Cardiac muscle cell (in vitro differentiated cells and primary cell): ENCODE results near the gene SUPT6H. TPM values are rescaled to one million over a fixed set of nuclear protein-coding genes. Genes with fewer than 3 reads are reported as not detected.

Source experiments
- DNase-seq, 2 donors: peaks; one replicate each; pipeline versions ENCODE4 v3.0.0 to v3.0.0-alpha.2; 2010 to 2017; ENCODE audit warnings: low read depth in 1 of 2, low spot score in 1 of 2
- H3K27ac ChIP-seq: fragments of 200-600 bp; sonication (generic); 2 replicates; pipeline ENCODE4 v1.5.1; 2016
- H3K27me3 ChIP-seq: fragments of 200-600 bp; sonication (generic); 2 replicates; pipeline ENCODE4 v1.6.0; 2016; ENCODE audit warnings: control low read depth
- H3K36me3 ChIP-seq: fragments of 200-600 bp; sonication (generic); 2 replicates; pipeline ENCODE4 v1.5.1; 2016; ENCODE audit warnings: control low read depth
- H3K4me1 ChIP-seq: fragments of 200-600 bp; sonication (generic); 2 replicates; pipeline ENCODE4 v1.8.1; 2017; ENCODE audit warnings: low read depth, mild to moderate bottlenecking, mixed run types
- H3K4me3 ChIP-seq: fragments of 200-600 bp; sonication (generic); 2 replicates; pipeline ENCODE4 v1.5.1; 2016; ENCODE audit warnings: mild to moderate bottlenecking
- H3K9me3 ChIP-seq: fragments of 200-600 bp; sonication (generic); 2 replicates; pipeline ENCODE4 v1.5.1; 2017; ENCODE audit warnings: low read depth, mild to moderate bottlenecking, control low read depth
- polyA plus RNA-seq: library from polyadenylated mRNA; unstranded; fragments of >200 nt; fragmentation: Nextera tagmentation; extraction: Ambion mirVana; gene quantifications from 2 replicates; pipeline ENCODE4 v1.2.1, GENCODE V29; 2016
- total RNA-seq: library from RNA; depleted of rRNA; stranded (reverse); fragments of >200 nt; gene quantifications from 2 replicates; pipeline ENCODE4 v1.2.3, GENCODE V29; 2016
- TF ChIP-seq, protein P1 (sequence below): IDR thresholded peaks from 2 replicates; pipeline ENCODE4 v1.5.1; 2012; ENCODE audit warnings: low read depth, mild to moderate bottlenecking, low read length

SUPT6H gene
- total and polyA plus RNA-seq, 2 experiments from 2014 or later = 29.7 to 67.8 TPM

DNA sequence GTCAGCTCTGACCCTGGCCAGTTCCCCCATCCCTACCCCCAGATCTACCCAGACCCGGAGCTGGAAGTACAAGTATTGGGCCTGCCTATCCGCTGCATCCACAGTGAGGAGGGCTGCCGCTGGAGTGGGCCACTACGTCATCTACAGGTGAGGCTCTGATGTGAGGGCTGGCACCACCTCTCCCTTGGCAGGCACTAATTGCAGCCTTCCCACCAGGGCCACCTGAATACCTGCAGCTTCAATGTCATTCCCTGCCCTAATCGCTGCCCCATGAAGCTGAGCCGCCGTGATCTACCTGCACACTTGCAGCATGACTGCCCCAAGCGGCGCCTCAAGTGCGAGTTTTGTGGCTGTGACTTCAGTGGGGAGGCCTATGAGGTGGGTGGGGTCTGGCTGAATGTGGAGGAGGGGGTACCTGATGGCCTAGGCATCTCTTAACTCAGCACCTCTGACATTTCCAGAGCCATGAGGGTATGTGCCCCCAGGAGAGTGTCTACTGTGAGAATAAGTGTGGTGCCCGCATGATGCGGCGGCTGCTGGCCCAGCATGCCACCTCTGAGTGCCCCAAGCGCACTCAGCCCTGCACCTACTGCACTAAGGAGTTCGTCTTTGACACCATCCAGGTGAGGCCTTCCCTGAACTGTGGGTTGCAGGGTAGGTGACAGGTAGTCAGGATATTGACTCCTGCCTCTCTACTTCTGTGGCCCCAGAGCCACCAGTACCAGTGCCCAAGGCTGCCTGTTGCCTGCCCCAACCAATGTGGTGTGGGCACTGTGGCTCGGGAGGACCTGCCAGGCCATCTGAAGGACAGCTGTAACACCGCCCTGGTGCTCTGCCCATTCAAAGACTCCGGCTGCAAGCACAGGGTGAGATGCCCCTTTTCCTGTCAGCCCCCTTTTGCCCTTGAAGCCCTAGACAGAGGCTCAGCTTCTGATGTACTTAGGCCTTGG is 86.1 kb downstream of the SUPT6H start:
- H3K4me3 ChIP-seq = no peak overlapping the region

DNA sequence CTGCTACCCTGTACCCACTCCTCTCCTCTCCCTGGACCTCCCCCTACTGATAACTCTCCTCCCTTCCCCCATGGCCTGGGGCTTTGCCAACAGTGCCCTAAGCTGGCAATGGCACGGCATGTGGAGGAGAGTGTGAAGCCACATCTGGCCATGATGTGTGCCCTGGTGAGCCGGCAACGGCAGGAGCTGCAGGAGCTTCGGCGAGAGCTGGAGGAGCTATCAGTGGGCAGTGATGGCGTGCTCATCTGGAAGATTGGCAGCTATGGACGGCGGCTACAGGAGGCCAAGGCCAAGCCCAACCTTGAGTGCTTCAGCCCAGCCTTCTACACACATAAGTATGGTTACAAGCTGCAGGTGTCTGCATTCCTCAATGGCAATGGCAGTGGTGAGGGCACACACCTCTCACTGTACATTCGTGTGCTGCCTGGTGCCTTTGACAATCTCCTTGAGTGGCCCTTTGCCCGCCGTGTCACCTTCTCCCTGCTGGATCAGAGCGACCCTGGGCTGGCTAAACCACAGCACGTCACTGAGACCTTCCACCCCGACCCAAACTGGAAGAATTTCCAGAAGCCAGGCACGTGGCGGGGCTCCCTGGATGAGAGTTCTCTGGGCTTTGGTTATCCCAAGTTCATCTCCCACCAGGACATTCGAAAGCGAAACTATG is 87.0 kb downstream of the SUPT6H start:
- peaks cover 24% of the 10 kb centered on the region for H3K36me3 ChIP-seq
- H3K9me3 ChIP-seq = no peaks in the 10 kb centered on the region
- DNase-seq = no peak
- H3K27ac ChIP-seq = peak overlapping the region; percentile 69
- H3K27me3 ChIP-seq = no peaks in the 10 kb centered on the region
- TF ChIP-seq, protein P1, sequence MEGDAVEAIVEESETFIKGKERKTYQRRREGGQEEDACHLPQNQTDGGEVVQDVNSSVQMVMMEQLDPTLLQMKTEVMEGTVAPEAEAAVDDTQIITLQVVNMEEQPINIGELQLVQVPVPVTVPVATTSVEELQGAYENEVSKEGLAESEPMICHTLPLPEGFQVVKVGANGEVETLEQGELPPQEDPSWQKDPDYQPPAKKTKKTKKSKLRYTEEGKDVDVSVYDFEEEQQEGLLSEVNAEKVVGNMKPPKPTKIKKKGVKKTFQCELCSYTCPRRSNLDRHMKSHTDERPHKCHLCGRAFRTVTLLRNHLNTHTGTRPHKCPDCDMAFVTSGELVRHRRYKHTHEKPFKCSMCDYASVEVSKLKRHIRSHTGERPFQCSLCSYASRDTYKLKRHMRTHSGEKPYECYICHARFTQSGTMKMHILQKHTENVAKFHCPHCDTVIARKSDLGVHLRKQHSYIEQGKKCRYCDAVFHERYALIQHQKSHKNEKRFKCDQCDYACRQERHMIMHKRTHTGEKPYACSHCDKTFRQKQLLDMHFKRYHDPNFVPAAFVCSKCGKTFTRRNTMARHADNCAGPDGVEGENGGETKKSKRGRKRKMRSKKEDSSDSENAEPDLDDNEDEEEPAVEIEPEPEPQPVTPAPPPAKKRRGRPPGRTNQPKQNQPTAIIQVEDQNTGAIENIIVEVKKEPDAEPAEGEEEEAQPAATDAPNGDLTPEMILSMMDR = no peak
- H3K4me1 ChIP-seq = peaks cover 15% of the 10 kb centered on the region
- no peak overlapping the region for H3K4me3 ChIP-seq

More for the DNA sequence above, 86.1 kb downstream of the SUPT6H start:
- Histone ChIP-seq H3K27me3 (no peaks in the 10 kb centered on the region), H3K27ac (peak overlapping the region; percentile 99), H3K9me3 (no peaks in the 10 kb centered on the region), H3K36me3 (peaks cover 24% of the 10 kb centered on the region), H3K4me1 (peaks cover 15% of the 10 kb centered on the region)
- TF ChIP-seq, protein P1 = no peak
- DNase-seq = no peak

DNA sequence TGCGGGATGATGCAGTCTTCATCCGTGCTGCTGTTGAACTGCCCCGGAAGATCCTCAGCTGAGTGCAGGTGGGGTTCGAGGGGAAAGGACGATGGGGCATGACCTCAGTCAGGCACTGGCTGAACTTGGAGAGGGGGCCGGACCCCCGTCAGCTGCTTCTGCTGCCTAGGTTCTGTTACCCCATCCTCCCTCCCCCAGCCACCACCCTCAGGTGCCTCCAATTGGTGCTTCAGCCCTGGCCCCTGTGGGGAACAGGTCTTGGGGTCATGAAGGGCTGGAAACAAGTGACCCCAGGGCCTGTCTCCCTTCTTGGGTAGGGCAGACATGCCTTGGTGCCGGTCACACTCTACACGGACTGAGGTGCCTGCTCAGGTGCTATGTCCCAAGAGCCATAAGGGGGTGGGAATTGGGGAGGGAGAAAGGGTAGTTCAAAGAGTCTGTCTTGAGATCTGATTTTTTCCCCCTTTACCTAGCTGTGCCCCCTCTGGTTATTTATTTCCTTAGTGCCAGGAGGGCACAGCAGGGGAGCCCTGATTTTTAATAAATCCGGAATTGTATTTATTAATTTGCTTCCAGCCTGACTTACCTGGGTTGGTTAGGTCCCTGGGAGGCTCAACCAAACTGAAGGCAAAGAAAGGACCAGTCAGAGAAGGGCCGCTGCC is 87.6 kb downstream of the SUPT6H start:
- Histone ChIP-seq H3K4me3 (no peak overlapping the region), H3K36me3 (peaks cover 24% of the 10 kb centered on the region), H3K27me3 (no peaks in the 10 kb centered on the region), H3K27ac (peak overlapping the region; percentile 68), H3K9me3 (no peaks in the 10 kb centered on the region), H3K4me1 (peaks cover 15% of the 10 kb centered on the region)
- DNase-seq = no peak
- TF ChIP-seq, protein P1 = no peak

DNA sequence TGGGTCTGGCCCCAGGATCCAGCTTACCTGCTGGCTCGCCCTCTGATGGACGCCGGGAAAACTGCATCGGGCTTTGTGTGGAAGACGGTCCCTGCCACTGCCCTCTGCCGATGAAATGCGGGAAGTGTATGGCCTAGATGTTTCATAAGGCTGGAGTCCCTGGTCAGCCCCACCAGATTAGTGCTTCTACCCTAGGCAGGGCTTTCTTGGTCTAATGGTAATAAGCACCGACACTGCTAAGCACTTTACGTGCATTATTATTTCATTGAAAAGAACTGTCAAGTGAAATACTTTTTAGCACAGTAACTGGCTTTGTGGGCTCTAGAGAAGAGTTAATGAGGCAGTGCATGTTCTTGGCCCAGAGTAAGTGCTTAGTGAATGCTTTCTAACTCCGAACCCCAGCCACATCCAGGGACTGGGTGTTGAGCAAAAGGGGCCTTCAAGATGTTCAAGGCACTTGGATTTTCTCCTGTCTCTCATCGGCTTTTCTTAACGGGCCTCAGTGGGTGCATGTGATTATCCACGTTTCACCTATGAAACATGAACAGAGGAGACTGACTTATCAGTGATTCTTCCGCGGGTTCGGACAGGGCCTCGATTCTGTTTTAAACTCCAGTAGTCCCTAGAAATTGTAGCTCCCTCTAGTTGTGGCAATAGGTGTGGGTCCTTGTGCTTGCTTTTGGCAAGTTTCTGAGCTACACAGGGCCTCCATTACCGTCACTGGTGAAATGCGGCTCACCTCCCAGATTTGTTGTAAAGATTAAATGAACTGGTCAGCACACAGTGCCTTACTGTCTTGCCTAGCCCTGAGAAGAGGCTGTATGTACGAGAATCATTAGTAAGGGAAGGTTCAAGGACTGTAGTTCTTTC is 88.4 kb downstream of the SUPT6H start:
- Histone ChIP-seq H3K4me1 (peaks cover 12% of the 10 kb centered on the region), H3K36me3 (peaks cover 24% of the 10 kb centered on the region), H3K27ac (peak overlapping the region; percentile 45), H3K9me3 (no peaks in the 10 kb centered on the region), H3K4me3 (no peak overlapping the region), H3K27me3 (no peaks in the 10 kb centered on the region)
- DNase-seq = peak; percentile 96
- TF ChIP-seq, protein P1 = peak; percentile 99
